HG02642 (cell line): Measurements from ENCODE around the gene DIPK1C.

Experiments
- ATAC-seq: cut with Tn5 transposase; IDR thresholded peaks from one replicate; pipeline ENCODE4 v1.9.1; 2021; ENCODE audit warnings: mild to moderate bottlenecking; ENCODE audit not compliant: unreplicated experiment, poor library complexity

Gene DIPK1C

DNA sequence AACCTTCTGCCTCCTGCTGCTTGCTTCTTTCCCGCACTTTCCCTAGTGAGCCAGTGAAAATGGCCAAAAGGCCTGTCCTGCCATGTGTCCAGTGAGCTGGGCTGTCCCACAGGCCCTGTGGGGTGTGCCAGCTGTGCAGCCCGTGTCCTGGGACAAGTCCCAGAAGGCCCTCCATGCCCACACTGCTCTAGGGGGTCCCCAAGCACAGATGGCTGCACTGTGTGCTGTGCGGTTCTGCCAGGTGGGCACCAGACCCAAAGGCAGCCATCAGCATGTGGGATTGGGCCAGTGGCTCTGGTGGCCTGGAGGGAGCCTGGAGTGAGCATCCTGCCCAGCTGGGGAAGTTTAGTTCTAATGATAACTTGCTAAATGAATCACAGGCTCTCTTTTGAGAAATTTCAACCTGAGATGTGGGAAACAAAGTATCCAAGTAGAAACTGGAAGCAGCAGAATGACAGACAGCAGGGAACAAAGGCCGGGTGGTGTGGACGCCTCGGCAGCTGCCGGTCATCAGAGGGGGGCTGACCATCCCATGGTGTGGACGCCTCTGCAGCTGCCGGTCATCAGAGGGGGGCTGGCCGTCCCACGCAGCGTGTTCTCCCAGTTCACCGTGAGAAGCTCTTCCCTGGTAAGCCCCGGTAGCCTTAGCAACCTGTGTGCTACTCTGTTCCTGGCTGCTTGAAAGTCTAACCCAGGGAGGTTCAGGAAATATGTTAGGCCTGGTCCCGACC, 29.2 kb upstream of the DIPK1C start:
- no peak for ATAC-seq

DNA sequence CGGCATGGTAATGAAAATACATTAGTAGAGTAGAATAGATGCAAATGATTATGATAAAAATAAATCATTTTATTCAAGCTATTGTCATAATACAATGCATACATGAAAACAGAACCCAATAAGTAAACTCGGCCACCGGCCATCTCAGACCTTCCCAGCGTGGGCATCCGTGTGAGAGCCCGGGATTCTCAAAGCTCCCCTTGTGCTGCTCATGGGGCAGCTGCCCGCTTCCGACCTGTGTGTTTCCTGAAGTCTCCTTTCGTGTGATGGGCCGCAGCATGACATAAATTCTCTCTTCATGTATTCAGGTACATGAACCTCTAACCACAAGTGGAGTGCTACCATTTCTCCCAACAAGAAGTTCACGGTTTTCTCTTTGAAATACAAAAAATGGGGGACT, 25.6 kb upstream of the DIPK1C start:
- no peak for ATAC-seq

DNA sequence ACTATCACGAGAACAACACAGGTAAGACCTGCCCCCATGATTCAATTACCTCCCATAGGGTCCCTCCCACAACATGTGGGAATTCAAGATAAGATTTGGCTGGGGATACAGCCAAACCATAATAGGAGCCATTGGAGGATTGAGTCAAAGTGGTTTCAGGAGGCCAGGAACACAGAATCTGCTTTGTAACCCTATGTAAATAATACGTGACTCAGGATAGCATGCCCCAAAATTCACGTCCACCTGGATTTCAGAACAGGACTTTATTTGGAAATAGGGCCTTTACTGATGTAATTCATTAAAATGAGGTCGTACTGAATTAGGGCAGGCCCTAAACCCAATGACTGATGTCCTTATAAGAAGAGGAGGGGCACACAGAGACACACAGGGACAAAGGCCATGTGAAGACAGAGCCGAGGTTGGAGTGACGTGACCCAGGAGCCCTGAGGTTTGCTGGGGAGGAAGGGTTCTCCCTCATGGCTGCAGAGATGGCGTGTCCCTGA, 23.1 kb upstream of the DIPK1C start:
- ATAC-seq: no peak

DNA sequence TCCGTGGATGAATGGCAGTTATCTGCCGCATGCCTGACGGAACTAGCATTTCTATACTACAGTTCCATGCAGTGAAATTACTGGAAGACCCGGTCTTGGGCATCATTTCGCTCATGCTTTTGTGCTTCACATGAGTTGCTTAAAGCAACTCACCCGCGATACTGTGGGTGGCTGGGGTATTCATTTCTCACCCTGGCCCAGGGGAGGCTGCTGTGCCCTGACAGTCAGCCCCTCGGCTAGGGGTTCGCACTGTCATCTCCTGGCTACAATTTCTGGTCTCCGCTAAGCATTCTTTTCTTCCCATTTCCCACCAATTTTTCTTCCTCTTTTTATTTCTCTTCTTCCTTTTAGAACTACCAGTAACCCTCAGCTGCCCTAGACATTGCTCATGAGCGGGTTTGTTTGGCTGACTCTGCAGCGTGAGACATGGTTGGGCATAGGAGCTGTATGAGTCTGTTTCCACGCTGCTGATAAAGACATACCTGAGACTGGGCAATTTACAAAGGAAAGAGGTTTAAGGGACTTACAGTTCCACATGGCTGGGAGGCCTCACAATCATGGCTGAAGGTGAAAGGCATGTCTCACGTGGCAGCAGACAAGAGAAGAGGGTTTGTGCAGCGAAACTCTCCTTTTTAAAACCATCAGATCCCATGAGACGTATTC, 22.5 kb upstream of the DIPK1C start:
- no peak for ATAC-seq

DNA sequence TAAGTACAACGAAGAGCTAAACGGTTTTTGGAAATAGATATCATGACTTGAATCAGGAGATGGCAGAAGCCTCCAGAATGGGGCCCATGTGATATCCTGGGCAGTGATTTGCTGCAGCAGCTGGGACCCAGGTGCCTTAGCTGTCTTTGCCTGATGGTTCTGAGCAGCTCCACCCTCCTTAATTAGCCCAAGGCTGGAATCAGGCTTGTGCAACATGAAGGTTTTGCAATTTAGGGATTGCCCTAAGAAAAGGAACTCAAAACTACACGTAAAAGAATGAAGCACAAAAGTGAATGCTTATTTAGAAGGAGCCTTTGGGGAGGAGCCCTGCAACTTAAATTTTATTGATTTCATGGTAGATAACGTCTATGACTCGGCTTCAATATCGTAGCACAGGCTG, 21.8 kb upstream of the DIPK1C start:
- ATAC-seq: no peak

DNA sequence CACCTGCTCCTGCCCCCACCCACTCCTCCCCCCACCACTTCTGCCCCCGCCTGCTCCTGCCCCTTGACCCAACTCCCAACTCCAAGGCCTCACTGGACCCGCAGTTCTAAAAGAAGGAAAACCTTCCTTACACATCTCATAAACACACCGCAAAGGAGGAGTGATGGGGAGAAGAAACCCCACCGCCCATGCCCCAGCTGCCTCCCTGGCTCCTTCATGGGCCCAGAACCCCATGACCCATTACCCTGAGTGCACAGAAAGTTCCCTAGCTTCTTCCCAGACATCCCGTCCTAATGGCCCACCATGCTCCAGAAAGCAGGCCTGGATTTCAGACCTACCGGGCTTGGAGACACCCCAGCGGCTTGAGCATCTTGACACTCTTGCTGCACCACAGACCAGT, 21.2 kb upstream of the DIPK1C start:
- no peak for ATAC-seq

DNA sequence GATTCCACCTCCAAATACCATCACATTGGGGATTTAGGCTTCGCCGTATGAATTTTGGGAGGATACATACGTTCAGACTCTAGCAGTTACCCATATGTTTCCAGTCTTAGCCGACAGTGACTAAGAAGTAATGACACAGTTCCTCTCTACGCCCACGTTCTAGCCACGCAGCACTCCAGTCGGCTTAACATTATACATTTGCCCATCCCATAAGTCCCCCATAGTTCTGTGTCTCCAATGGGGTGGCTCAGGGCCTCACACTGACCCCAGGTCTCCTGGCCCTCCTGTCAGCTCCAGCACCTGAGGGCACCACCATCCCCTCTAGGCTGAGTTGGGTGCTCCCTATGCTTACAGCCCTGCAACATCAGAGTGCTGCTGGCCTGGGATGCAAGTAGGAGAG, 20.7 kb upstream of the DIPK1C start:
- ATAC-seq: no peak

DNA sequence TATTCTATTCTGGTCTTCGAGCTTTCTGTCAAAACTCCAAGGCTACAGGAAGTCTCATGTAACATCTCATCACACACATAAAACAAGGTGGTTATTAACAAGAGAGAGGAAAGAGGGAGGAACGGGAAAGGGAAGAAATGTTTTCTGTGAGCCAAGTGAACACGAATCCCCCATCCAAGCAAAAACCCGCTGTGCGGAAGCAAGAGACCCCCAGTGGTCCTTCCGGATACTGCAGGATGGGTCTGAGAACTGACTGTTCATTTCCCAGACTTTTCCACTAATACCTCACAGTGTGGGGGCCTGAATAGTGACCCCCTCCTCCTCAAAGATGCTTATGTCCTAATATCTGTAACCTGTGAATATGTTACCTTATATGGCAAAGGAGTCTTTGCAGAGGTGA, 19.0 kb upstream of the DIPK1C start:
- no peak for ATAC-seq

DNA sequence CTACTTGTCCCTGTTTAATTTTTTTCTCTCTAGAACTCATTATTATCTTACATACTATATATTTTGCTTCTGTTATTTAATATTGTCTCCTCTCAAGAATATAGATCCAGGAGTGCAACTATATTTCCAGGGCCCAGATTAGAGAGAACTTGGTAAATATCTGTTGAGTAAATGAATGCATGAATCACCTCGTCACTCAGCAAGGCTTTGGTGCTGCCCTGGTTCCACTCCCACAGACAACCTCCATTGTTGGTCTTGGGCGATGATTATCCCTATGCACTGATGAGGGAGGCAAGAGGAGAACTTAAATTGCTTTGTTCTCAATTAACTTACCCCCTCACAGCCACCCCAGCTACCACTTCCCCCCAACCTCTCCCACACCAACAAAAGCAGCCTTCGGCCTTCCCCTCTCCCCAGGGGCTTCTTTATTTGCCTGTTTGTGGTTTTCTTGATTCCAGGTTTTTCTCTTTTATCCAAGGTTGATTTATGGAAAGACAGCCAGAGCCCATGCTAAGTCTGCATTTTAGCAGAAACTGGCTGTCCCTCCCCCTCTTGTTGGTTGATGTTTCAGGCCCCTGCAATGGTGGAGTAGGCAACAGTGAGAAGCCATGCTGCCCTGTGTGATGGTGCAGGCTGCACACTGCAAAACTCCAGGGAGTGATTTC, 17.0 kb upstream of the DIPK1C start:
- ATAC-seq: no peak

DNA sequence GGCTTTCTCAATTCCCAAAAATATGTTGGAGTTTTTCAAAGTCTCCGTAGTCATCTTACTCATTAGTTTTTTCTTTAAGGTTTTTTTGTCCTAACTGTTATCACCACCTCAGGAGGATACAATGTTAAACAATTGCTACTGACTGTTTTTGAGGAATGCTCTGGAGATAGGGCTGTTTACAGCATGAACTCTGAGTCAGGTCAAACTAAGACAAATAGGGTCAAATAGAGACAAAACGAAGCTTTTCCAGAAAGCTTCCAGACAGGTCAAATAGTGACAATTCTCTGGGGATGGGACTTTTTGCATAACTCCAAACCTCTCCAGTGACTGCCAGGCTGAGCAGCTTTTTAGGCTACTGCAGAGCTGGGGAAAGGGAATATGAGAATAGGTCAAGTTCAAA, 15.2 kb upstream of the DIPK1C start:
- no peak for ATAC-seq

DNA sequence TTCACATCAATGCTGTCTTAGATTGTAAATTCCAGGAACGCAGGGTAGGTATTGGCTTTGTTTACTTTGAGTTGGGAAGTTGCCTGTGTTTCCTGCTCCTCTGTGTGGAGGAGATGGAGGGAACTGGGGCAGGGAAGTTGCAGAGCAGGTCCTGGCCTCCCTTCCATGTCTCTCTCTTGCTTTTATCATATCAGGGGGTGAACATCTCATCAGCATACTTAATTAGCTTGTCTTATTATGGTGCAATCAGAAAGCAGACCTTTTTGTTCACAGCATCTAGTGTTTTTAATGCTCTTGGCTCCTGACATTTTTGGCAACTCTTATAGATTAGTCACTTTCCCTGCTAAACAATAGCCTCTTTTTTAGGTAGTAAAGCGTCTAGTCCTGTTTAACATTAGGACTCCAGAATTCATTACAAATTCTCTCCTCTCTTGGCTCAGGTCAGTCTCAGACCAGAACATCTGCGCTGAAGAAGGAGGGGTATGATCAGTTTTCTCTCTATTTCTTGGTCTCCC, 11.5 kb upstream of the DIPK1C start:
- no peak for ATAC-seq

DNA sequence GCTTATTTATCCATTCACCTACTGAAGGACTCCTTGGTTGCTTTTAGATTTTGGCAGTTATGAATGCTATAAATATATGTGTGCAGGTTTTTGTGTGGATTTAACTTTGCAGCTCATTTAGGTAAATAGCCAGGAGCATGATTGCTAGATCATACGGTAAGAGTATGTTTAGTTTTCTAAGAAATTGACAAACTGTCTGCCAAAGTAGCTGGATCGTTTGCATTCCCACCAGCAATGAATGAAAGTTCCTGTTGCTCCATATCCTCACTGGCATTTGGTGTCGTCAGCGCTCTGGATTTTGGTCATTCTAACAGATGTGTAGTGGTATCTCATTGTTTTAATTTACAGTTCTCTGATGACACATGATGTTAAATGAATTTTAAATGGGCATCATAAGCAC, 8.7 kb upstream of the DIPK1C start:
- ATAC-seq: no peak

DNA sequence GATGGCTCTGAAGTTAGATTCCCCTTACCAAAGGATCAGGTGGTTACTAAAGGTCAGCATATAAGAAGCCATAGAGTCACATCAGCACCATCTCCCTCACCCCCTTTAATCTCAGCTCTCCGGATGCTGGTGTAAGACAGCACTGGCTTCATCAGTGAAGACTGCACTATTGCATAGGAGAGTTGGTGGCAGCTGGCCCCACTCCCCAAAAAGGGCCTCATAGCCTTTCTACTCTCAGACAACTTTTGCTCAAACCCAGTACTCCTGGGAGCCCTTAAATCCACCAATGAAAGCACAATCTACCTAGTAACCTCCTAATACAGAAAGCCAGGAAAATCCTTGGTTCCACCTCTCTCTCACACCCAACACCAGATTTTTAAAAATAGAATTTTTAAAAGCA, 6.9 kb upstream of the DIPK1C start:
- no peak for ATAC-seq

DNA sequence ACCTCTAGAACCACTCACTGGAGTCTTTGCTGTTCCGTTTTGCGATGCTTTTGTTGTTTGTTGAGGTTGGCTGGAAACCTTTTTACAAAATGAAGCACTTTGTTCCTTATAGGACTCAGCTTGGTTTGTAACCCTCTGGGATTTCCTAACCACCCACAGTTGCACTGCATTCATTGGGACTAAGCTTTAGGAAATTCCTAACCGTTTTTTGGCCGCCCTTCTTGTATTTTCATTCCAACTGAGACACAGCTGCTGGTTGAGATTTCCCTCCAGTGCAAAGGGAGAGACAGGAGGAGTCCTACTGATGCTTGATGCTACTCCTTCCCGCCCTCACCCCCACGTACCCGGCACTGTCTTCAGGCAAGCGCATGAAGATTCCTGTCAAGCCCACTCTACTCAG, 6.1 kb upstream of the DIPK1C start:
- ATAC-seq: no peak

DNA sequence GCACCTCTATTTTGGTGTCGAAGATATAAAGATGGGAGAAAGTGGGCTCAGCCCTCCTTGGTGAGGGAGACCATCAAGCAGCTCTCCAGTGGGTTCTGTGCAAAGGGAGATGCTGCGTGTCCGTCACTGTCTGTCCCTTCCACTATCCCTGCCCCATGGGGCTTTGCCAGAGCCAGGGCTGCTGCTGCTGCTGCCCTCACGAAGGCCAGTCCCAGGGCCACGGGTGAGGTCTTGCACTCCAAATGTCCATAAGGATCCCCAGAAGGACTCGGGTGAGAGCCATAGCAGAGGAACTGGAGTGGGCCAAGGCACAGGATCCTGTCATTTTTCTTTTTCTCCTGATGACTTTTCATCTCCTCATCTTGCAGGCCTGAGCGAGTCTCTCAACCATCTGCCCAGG, 3.7 kb upstream of the DIPK1C start:
- no peak for ATAC-seq

DNA sequence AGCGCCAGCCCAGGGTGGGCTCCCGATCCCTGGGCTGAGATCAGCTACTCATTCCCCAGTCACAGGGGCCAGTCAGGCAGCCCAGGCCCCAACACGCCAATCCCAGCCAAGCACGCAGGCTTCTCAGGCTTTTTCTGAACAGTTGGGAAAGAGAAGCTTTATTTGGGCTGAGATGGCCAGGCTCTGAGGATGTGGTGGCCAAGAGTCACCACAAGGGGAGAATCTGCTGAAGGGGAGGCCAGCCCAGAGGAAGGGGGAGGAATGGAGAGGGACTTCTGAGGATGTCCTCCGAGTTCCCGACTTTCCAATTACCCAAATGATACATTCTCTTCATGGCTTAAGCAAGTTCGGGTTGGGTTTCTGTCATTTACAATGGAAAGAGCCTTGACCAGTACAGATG, 2.8 kb upstream of the DIPK1C start:
- ATAC-seq: no peak

DNA sequence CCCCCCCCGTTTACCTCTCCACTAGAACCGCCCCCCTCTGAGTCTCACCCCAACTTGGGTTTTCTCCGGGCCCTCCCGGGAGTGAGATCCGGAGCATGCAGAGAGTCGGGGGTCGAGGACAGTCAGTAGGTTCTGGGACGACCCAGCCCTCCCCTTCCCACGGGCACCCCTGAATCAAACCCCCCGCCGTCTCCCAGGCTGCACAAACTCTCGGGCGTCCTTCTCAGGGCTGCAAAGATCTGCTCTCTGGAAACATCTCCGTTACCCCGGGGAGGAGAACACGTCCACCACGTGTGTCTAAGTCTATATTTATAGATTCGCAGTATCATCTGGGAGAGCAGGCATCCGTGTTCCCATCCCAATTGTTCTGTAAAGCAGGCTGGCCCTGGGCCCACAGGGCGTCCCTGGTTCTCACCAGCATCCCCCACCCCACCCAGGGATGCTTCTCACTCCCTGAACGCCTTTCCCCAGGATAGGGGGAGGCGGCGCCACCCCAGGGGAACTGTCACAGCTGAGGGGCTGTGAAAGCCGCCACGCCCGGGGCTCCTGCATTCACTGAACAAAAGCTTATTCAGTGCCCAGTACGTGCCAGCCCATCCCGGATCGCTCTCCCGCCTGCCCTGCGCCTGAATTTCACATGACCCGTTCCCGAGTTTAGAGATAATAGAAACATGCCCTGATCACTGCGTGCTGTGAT, 765 bp upstream of the DIPK1C start:
- no peak for ATAC-seq

DNA sequence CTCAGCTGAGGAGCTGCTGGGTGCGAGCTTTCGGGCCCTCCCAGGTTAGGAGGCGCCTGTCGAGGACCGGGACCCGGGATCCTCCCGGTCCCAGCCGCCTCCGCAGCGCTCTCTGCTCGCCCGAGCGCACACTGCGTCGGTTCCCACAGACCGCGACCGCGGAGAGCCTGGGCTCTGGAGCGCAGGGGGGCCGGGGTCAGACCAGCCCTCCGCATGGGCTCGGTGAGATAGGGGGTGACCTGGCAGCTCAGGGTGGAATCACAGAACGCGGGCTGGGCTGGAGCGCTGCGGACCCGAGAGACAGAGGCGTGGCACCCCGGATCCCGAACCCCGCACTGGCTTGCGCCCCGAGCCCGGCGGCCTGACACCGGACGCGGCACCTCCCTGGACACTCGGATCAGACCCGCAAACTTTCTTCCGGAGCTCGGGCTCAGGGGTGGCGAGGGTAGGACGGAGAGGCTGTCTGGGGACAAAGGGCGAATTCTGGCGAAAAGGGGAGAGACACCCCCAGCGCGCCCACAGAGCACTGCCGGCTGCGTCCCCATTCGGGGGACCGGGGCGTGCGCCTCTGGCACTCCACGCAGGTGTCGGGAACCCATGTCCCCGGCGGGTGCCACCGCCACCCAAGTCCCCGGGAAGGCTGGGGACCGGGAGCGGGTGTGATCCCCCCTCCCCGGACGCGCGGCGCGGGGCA, 612 bp downstream of the DIPK1C start:
- no peak for ATAC-seq

DNA sequence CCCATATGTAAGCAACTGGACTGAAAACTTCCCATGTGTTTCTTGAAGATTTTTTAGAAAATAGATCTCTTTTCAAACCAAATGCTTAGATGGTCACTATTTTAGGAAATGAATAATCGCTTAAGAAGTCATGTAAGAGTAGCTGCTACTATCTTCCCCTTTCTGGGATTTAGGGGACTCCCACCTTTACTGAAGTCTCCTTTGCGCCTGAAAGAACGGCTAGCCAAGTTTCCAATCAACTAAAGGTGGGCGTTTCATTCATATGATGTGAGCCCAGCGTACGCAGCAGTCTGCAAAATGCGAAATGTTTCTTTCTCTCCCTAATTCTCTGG, 1.1 kb downstream of the DIPK1C start:
- no peak for ATAC-seq

DNA sequence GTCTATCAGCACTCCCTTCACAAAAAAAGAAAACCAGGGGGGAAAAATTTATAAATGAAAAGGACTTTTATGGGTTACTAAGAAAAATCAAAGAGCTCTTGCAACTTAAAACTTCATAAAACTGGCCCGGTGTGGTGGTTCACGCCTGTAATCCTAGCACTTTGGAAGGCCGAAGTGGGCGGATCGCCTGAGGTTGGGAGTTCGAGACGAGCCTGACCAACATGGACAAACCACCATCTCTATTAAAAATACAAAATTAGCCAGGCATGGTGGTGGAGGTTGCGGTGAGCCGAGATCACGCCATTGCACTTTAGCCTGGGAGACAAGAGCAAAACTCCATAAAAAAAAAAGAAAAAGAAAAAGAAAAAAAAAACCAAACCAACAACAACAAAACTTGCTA, 1.7 kb downstream of the DIPK1C start:
- ATAC-seq: no peak
